ENCODE data around the gene PTCSC3. TPM values are rescaled to one million over a fixed set of nuclear protein-coding genes. Genes with fewer than 3 reads are reported as not detected.

The PTCSC3 gene
- total and polyA plus RNA-seq, 4 donors = not detected

- 62% methylated on average over 3 of the region's 5 CpGs for WGBS (ENCODE audit: insufficient coverage)
- peaks cover 2% of the 10 kb centered on the region for H3K27me3 ChIP-seq (ENCODE audit: control insufficient read depth, insufficient read depth, low read length)
- H3K27ac ChIP-seq (ENCODE audit: low read depth, low read length) = no peak overlapping the region
- H3K4me3 ChIP-seq (ENCODE audit: low read depth, low read length) = no peak overlapping the region
- DNase-seq (ENCODE audit: low read depth in 4 of 6, low spot score in 6 of 6) = peak in 1 of 6 donors; percentile 29
- H3K9me3 ChIP-seq (ENCODE audit: control insufficient read depth, insufficient read depth, low read length) = no peaks in the 10 kb centered on the region
- no peaks in the 10 kb centered on the region for H3K36me3 ChIP-seq (ENCODE audit: control insufficient read depth, insufficient read depth, low read length)
- no peaks in the 10 kb centered on the region for H3K4me1 ChIP-seq (ENCODE audit: control insufficient read depth, insufficient read depth, low read length)
Measured at GRCh38 chr14:36214476-36215216, 38.1 kb upstream of the PTCSC3 start.

- H3K36me3 ChIP-seq (ENCODE audit: control insufficient read depth, insufficient read depth, low read length) = no peaks in the 10 kb centered on the region
- H3K9me3 ChIP-seq (ENCODE audit: control insufficient read depth, insufficient read depth, low read length) = no peaks in the 10 kb centered on the region
- H3K27ac ChIP-seq (ENCODE audit: low read depth, low read length) = no peak overlapping the region
- WGBS (ENCODE audit: insufficient coverage) = no CpG with 5 or more reads among the region's 3 CpGs
- H3K4me1 ChIP-seq (ENCODE audit: control insufficient read depth, insufficient read depth, low read length) = no peaks in the 10 kb centered on the region
- H3K4me3 ChIP-seq (ENCODE audit: low read depth, low read length) = no peak overlapping the region
- no peak for DNase-seq (ENCODE audit: low read depth in 4 of 6, low spot score in 6 of 6)
- H3K27me3 ChIP-seq (ENCODE audit: control insufficient read depth, insufficient read depth, low read length) = peaks cover 2% of the 10 kb centered on the region
Measured at GRCh38 chr14:36212987-36213386, 36.5 kb upstream of the PTCSC3 start.

GRCh38 chr14:36212577-36212976, 36.1 kb upstream of the PTCSC3 start:
- H3K36me3 ChIP-seq (ENCODE audit: control insufficient read depth, insufficient read depth, low read length) = no peaks in the 10 kb centered on the region
- no peak overlapping the region for H3K4me3 ChIP-seq (ENCODE audit: low read depth, low read length)
- H3K9me3 ChIP-seq (ENCODE audit: control insufficient read depth, insufficient read depth, low read length) = no peaks in the 10 kb centered on the region
- H3K4me1 ChIP-seq (ENCODE audit: control insufficient read depth, insufficient read depth, low read length) = no peaks in the 10 kb centered on the region
- DNase-seq (ENCODE audit: low read depth in 4 of 6, low spot score in 6 of 6) = no peak
- H3K27ac ChIP-seq (ENCODE audit: low read depth, low read length) = no peak overlapping the region
- no CpG with 5 or more reads among the region's 1 CpG for WGBS (ENCODE audit: insufficient coverage)
- no peaks in the 10 kb centered on the region for H3K27me3 ChIP-seq (ENCODE audit: control insufficient read depth, insufficient read depth, low read length)

- Histone ChIP-seq H3K36me3 (ENCODE audit: control insufficient read depth, insufficient read depth, low read length) (no peaks in the 10 kb centered on the region), H3K9me3 (ENCODE audit: control insufficient read depth, insufficient read depth, low read length) (peaks cover 2% of the 10 kb centered on the region), H3K4me3 (ENCODE audit: low read depth, low read length) (no peak overlapping the region), H3K27ac (ENCODE audit: low read depth, low read length) (no peak overlapping the region), H3K27me3 (ENCODE audit: control insufficient read depth, insufficient read depth, low read length) (no peaks in the 10 kb centered on the region), H3K4me1 (ENCODE audit: control insufficient read depth, insufficient read depth, low read length) (no peaks in the 10 kb centered on the region)
- no CpG with 5 or more reads among the region's 2 CpGs for WGBS (ENCODE audit: insufficient coverage)
- DNase-seq (ENCODE audit: low read depth in 4 of 6, low spot score in 6 of 6) = no peak
Measured at GRCh38 chr14:36208690-36209278, 32.3 kb upstream of the PTCSC3 start.

GRCh38 chr14:36207500-36207899, 31.0 kb upstream of the PTCSC3 start:
- Histone ChIP-seq H3K4me1 (ENCODE audit: control insufficient read depth, insufficient read depth, low read length) (no peaks in the 10 kb centered on the region), H3K9me3 (ENCODE audit: control insufficient read depth, insufficient read depth, low read length) (peaks cover 2% of the 10 kb centered on the region), H3K27ac (ENCODE audit: low read depth, low read length) (no peak overlapping the region), H3K36me3 (ENCODE audit: control insufficient read depth, insufficient read depth, low read length) (no peaks in the 10 kb centered on the region), H3K27me3 (ENCODE audit: control insufficient read depth, insufficient read depth, low read length) (no peaks in the 10 kb centered on the region), H3K4me3 (ENCODE audit: low read depth, low read length) (no peak overlapping the region)
- WGBS (ENCODE audit: insufficient coverage) = no CpG with 5 or more reads among the region's 1 CpG
- peak in 1 of 6 donors; percentile 6 for DNase-seq (ENCODE audit: low read depth in 4 of 6, low spot score in 6 of 6)

GRCh38 chr14:36204461-36205073, 28.0 kb upstream of the PTCSC3 start:
- H3K9me3 ChIP-seq (ENCODE audit: control insufficient read depth, insufficient read depth, low read length) = peaks cover 2% of the 10 kb centered on the region
- DNase-seq (ENCODE audit: low read depth in 4 of 6, low spot score in 6 of 6) = no peak
- no peaks in the 10 kb centered on the region for H3K4me1 ChIP-seq (ENCODE audit: control insufficient read depth, insufficient read depth, low read length)
- H3K27me3 ChIP-seq (ENCODE audit: control insufficient read depth, insufficient read depth, low read length) = no peaks in the 10 kb centered on the region
- no peak overlapping the region for H3K27ac ChIP-seq (ENCODE audit: low read depth, low read length)
- H3K4me3 ChIP-seq (ENCODE audit: low read depth, low read length) = no peak overlapping the region
- no peaks in the 10 kb centered on the region for H3K36me3 ChIP-seq (ENCODE audit: control insufficient read depth, insufficient read depth, low read length)
- WGBS (ENCODE audit: insufficient coverage) = 86% methylated on average over 1 of the region's 4 CpGs

GRCh38 chr14:36198378-36198777, 21.9 kb upstream of the PTCSC3 start:
- no peak for DNase-seq (ENCODE audit: low read depth in 4 of 6, low spot score in 6 of 6)
- no CpG with 5 or more reads among the region's 1 CpG for WGBS (ENCODE audit: insufficient coverage)
- Histone ChIP-seq H3K36me3 (ENCODE audit: control insufficient read depth, insufficient read depth, low read length) (no peaks in the 10 kb centered on the region), H3K27me3 (ENCODE audit: control insufficient read depth, insufficient read depth, low read length) (no peaks in the 10 kb centered on the region), H3K27ac (ENCODE audit: low read depth, low read length) (no peak overlapping the region), H3K4me1 (ENCODE audit: control insufficient read depth, insufficient read depth, low read length) (no peaks in the 10 kb centered on the region), H3K4me3 (ENCODE audit: low read depth, low read length) (no peak overlapping the region), H3K9me3 (ENCODE audit: control insufficient read depth, insufficient read depth, low read length) (no peaks in the 10 kb centered on the region)

- H3K9me3 ChIP-seq (ENCODE audit: control insufficient read depth, insufficient read depth, low read length) = no peaks in the 10 kb centered on the region
- H3K4me1 ChIP-seq (ENCODE audit: control insufficient read depth, insufficient read depth, low read length) = no peaks in the 10 kb centered on the region
- H3K27me3 ChIP-seq (ENCODE audit: control insufficient read depth, insufficient read depth, low read length) = no peaks in the 10 kb centered on the region
- DNase-seq (ENCODE audit: low read depth in 4 of 6, low spot score in 6 of 6) = peak in 1 of 6 donors; percentile 53
- H3K36me3 ChIP-seq (ENCODE audit: control insufficient read depth, insufficient read depth, low read length) = no peaks in the 10 kb centered on the region
- no peak overlapping the region for H3K4me3 ChIP-seq (ENCODE audit: low read depth, low read length)
- WGBS (ENCODE audit: insufficient coverage) = 86% methylated on average over 2 of the region's 4 CpGs
- no peak overlapping the region for H3K27ac ChIP-seq (ENCODE audit: low read depth, low read length)
Measured at GRCh38 chr14:36194663-36195062, 18.1 kb upstream of the PTCSC3 start.

- H3K4me1 ChIP-seq (ENCODE audit: control insufficient read depth, insufficient read depth, low read length) = no peaks in the 10 kb centered on the region
- H3K4me3 ChIP-seq (ENCODE audit: low read depth, low read length) = no peak overlapping the region
- no peaks in the 10 kb centered on the region for H3K36me3 ChIP-seq (ENCODE audit: control insufficient read depth, insufficient read depth, low read length)
- DNase-seq (ENCODE audit: low read depth in 4 of 6, low spot score in 6 of 6) = peak in 1 of 6 donors; percentile 13
- no peak overlapping the region for H3K27ac ChIP-seq (ENCODE audit: low read depth, low read length)
- 67% methylated on average over 1 of the region's 3 CpGs for WGBS (ENCODE audit: insufficient coverage)
- H3K9me3 ChIP-seq (ENCODE audit: control insufficient read depth, insufficient read depth, low read length) = no peaks in the 10 kb centered on the region
- no peaks in the 10 kb centered on the region for H3K27me3 ChIP-seq (ENCODE audit: control insufficient read depth, insufficient read depth, low read length)
Measured at GRCh38 chr14:36192530-36192929, 16.0 kb upstream of the PTCSC3 start.

- 100% methylated on average over 1 of the region's 3 CpGs for WGBS (ENCODE audit: insufficient coverage)
Measured at GRCh38 chr14:36183402-36183801, 6.9 kb upstream of the PTCSC3 start.

More at GRCh38 chr14:36183402-36183801, 6.9 kb upstream of the PTCSC3 start:
- Histone ChIP-seq H3K9me3 (ENCODE audit: control insufficient read depth, insufficient read depth, low read length) (no peaks in the 10 kb centered on the region), H3K36me3 (ENCODE audit: control insufficient read depth, insufficient read depth, low read length) (no peaks in the 10 kb centered on the region), H3K4me3 (ENCODE audit: low read depth, low read length) (no peak overlapping the region), H3K27ac (ENCODE audit: low read depth, low read length) (no peak overlapping the region), H3K27me3 (ENCODE audit: control insufficient read depth, insufficient read depth, low read length) (no peaks in the 10 kb centered on the region), H3K4me1 (ENCODE audit: control insufficient read depth, insufficient read depth, low read length) (no peaks in the 10 kb centered on the region)
- no peak for DNase-seq (ENCODE audit: low read depth in 4 of 6, low spot score in 6 of 6)
